Measurements from ENCODE around the gene TTLL13.
"Not testable (repeated sequence)": the region's sequence is repeated elsewhere in the genome, so short reads cannot be mapped to it uniquely, and the experiment has no call there.

TTLL13 gene

DNA sequence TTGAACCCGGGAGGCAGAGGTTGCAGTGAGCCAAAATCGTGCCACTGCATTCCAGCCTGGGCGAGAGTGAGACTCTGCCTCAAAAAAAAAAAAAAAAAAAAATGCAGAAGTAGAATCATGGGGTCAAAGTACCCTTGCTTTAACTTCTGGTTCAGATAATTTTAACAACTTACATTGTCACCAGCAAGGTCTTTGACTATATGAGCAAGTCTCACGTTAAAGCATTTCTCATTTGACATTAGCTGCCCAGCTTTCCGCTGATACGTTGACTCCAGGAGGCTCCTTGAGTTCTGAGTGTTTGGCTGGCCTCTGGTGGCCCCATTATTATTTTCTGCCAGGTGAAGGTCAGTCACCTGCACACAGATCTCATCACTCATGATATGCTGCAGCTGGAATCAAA, 32.3 kb downstream of the TTLL13 start:
- not testable (repeated sequence) for DNase-seq (ENCODE audit: low read depth)

DNA sequence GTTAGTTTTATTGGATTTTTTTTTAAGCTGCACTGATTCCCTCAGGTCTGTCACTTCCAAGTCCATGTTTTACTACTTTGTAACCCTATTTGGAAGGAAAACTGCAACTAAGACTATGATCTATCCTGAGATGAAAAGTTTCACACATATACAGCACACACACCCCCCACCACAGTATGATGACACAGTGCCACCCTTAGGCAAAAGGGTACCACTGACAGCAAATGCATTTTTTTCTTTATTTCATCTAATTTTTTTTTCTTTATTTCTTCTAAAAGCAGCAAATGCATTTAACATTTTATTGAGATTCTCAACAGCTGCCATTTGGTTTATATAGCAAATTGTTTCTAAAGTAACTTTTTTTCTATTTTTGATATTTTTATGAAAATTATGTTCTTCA, 37.3 kb downstream of the TTLL13 start:
- DNase-seq (ENCODE audit: low read depth) = no peak

DNA sequence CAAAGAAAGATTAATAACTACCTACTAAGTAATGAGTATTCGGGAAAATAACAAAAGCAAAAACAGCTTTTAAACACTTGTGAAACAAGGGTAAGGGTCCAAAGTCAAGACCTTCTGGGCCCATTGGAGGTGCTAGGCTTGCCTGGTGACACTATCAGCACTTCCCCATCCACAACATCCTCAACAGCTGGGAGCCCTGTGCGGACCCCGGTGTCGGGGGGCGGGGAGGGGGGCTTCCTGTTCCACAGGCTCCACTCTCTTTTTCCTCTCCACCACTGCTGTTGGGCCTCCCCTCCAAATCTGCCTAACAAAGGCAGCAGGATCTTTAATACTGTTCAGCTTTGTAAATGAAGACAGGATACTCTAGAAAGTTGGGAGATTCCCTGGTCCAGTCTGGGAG, 37.7 kb downstream of the TTLL13 start:
- DNase-seq (ENCODE audit: low read depth) = no peak

DNA sequence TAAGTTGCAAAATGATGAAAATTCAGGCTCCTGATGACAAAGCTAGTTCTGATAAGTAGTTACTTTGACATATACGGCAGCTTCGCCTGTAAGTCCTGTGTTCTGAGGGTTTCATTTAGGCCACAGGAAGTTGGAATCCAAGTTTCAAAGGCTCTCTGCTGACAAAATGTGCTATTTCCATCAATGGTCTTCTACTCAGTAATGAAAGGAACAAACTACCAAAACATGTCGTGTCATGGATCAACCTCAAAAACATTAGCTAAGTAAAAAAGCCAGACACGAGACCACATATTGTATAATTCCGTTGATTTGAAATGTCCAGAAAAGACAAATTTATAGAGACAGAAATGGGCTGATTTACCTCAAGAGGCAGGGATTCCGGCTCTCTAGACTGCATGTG, 38.6 kb downstream of the TTLL13 start:
- no peak for DNase-seq (ENCODE audit: low read depth)

DNA sequence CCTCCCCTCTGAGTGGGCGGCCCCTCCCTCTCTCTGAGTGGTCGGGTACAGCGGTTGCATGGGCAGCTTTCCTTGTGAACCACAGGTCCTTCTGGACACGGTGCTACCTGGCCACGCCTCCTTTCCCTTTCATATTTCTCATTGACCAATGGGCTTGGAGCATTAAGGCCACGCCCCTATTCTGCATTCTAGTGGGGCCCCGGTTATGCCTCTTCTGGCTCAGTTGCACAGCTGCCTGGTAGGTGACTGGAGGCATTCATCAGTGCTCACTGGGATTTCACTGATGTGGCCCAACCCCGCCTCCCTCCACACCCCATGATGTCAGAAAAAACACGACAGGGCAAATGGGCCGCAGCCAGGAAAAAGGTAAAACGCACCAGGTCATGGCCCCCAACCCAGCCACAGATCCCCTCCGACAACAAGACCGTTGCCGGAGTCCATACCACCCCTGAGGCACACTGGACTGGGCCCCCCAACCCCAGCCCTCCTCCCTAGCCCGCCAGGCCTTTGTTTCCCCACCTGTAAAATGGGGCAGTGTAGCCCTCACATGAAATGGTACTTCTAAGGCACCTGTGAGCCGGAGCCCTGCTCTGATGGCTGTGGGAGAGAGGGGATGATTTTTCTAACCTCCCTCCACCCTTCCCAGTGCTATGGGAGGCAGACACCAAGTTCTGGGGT, 42.5 kb downstream of the TTLL13 start:
- no peak for DNase-seq (ENCODE audit: low read depth)

DNA sequence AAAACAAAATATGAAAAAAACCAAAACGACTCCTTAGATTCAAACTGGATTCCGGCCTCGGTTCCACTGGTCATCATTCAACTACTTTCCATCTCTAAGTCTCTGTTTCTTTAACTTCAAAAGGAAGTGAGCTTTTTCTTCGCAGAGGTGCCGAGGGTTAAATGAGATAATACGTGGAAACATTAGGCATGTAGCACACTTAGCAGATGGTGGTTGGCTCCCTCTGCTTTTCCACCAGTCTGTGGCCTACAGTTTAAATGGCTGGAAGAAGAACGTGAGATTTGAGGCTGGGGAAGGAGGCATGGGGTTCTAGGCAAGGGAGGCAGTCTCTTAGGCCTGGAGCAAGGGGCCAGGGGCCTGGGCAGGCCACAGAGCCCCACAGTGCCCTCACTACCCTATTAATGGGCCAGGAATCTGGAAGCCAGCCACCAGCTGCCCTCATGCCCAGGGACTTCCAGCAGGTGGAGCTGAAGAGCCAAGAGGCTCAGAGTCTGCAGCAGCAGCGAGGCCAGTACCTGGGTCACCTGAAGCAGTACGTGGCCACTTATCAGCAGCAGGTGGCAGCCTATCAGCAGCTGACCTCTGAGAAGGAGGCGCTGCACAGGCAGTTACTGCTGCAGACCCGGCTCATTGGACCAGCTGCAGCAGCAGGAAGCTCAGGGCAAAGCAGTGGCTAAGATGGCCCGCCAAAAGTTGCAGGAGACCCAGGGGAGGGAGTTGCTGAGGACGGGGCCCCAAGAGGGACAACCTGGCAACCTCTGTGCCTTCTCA, 43.9 kb downstream of the TTLL13 start:
- not testable (repeated sequence) for DNase-seq (ENCODE audit: low read depth)

DNA sequence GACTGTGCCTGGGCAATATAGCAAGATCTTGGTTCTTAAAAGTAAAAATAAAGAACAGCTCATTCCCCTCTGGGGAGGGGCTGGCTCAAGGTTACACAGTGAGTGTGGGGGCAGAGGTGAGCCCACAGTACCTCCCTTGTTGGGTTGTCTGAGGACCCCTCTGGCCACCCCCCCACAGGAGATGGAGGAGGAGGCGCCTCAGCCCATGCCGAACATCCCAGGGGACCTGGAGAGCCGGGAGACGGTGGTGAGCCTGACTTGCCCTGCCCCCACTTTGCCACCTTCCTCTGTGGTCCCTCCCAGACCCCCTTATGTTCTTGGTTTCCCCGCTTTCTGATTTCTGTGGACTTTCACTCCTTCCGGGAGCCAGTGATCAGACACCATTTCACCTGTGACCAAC, 44.8 kb downstream of the TTLL13 start:
- no peak for DNase-seq (ENCODE audit: low read depth)

DNA sequence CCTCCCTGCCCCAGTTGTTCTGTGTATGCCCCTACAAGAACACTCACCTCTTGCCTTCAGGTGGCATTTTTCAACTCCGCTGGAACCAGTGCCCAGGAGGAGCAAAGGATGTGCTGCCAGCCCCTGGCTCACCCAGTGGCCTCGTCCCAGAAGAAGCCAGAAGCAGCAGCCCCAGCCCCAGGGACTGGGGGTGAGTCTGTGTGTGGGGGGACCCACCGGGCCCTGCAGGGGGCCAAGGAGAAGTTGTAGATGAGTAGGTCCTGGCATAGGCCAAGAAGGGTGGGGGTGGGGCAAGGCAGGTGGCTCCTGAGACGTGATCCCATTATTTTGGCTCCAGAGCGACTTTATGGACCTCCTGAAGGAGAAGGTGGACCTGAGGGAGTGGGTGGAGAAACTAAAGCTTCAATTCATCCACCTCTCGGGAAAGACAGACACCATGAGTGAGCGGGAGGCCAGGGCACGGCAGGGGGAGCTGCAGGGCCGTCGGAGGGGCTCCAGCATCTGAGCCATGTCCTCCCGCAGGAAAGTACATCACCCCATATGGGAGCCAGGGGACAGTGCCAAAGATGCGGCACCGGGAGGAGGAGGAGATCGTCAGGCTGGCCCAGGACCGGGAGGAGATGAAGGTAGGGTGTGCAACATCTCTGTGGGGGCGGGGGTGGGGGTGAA, 45.4 kb downstream of the TTLL13 start:
- DNase-seq (ENCODE audit: low read depth) = no peak

DNA sequence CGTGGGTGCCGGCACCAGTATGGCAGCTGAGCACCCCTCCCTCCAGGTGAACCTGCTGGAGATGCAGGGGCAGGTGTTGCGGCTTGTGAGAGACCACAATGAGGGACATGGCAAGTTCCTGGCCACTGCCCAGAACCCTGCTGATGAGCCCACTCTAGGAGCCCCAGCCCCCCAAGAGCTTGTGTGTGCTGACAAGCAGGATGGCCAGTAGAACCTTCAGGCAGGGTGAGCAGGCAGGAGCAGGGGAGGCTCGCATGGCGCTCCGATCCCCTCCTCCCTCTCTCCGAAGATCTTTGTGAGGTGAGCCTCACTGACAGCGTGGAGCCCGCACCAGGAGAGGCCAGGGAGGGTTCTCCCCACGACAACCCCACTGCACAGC, 45.9 kb downstream of the TTLL13 start:
- DNase-seq (ENCODE audit: low read depth) = no peak

DNA sequence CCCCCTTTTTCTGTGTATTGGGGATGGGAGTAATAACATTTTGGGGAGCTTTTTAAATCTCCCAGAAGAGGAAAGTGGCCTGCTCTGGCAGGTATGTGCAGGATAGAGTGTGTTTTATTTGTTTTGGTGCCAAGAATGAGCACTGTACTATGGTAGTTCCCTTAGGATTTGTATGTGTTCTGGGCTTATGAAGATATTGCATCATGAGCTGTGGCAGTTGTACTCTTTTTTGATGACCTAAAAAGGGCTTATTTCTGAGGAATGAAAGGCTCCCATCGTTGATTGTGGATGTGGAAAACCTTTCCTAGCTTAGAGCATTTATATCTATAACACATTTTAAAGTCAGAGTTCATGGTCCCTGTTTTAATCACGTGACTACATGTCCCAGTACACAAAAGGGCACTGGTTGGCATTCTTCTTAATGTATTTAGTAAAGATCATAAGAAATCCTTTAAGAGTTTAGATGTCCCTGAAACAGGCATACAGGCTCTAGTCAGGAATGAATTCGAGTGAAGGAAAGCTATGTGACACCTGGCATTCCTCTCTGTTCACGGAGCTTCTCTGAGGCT, 47.0 kb downstream of the TTLL13 start:
- not testable (repeated sequence) for DNase-seq (ENCODE audit: low read depth)

DNA sequence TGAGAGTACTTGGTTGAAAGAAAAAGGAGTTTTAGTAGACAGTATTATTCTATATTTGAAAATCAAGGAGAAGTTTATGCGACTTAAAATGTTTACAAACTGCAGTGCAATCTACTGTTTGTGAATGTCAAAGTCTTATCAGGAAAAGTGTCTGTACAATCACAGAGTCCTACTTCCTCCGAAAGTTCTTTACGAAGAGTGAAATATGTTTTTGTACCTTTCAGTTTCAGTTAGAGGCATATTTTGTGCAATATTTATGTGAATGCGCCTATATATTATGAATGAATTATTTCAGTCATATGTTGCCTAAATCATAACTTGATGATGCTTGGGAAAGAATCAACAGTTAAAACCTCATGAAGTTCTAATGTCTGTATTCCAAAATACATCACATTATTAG, 47.7 kb downstream of the TTLL13 start:
- no peak for DNase-seq (ENCODE audit: low read depth)

DNA sequence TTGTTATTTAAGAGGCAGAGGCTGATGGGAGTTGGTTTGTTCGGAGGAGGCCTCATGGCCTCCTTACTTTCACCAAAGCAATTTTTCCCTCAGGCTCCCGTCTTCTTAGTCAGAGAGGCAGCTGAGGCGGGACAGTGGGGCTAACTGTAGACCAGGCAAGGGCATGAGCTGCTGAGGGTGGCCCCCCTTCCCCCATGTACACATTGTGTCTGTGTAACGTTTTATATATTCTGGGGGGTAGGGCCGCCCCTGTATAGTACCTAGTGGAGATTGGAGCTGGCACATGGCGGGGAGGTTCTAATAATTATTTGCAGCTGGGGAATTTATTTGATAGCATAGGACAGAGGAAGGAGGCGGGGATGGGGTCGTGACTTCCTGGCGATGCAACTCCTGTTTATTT, 51.2 kb downstream of the TTLL13 start:
- DNase-seq (ENCODE audit: low read depth) = no peak

DNA sequence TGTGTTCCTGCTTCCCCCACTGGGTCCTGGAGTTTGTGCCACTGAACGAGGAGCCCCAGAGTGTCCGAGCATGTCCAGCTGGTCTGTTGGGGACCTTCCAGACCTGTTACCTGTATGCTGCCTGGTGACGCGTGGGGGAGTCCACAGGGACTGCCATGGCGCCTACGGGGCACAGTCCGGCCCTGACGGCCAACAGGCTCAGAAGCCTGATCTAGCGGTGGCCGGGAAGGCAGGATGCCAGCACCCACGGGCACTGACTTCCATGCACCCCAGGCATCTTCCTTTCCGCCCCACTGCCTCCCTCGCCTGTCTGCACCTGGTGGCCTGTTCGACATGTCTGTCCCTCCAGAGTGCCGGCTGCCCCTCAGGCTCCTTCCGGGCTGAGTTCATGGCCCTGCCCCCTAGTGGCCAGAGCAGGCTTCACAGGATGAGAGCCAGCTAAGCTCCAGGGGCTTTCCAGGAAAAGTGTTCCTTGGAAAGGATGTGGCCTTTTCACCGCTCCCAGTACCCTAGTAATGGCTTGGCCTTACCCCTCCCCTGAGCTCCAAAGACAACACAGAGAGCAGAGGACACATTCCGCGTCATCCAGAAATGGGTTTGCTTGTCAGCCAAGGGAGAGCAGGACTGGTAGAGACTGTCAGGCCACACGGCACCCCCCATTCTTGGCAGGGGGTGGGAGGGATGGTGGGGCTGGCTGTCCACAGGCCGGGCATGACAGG, 51.8 kb downstream of the TTLL13 start:
- no peak for DNase-seq (ENCODE audit: low read depth)

DNA sequence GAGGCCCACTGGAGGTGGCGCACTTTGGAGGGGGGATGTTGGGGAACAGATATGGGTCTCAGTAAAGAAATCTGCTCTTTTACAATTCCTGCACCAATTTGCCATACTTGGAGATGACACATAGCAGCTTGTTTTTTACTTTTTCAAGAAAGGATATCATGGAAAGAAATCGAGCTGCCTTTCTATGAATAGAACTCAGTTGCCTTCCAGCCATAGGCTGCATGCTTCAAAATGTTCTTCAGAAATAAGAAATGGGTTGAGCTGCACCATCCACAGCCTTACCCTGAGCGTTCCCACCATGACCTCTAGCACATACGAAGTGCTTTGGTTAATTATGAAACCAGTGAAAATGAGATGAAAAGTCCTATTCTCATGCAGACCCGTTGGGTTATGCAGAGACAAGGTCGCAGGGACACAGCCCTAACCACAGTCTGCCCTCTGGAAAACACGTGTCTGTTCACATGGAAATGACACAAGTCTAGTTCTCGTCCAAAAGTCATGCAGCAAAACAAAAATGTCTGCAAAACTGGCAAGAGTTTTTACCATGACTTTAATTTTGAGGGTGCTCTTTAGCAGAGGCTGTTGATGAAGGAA, 52.4 kb downstream of the TTLL13 start:
- DNase-seq (ENCODE audit: low read depth) = no peak

DNA sequence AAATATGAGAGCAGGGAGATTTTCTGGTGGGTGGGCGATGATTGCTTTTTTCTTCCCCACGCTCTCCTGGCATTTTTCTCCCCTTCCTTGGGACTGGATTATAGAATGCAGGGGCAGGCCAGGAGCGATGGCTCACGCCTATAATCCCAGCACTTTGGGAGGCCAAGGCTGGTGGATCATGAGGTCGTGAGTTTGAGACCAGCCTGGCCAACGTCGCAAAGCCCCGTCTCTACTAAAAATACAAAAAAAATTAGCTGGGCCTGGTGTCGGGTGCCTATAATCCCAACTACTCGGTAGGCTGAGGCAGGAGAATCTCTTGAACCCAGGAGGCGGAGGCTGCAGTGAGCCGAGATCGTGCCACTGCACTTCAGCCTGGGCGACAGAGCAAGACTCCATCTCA, 56.0 kb downstream of the TTLL13 start:
- not testable (repeated sequence) for DNase-seq (ENCODE audit: low read depth)

DNA sequence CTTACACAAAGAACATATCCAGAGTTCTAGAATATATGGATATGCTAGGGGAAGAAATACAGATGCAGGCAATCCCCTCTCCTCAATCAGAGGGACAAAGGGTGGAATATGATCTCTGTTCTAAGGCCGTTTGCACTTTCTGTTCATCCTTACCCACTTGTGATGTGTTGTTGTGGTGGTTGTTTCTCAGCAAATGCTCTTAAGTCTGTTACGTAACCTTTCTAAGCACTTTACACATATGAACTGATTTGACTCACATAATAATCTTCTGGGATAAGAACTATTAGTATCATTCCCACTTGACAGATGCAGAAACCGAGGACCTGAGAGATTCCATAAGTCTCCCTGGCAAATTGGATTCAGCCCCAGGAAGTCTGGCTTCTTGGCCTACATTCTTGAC, 56.6 kb downstream of the TTLL13 start:
- DNase-seq (ENCODE audit: low read depth) = no peak

DNA sequence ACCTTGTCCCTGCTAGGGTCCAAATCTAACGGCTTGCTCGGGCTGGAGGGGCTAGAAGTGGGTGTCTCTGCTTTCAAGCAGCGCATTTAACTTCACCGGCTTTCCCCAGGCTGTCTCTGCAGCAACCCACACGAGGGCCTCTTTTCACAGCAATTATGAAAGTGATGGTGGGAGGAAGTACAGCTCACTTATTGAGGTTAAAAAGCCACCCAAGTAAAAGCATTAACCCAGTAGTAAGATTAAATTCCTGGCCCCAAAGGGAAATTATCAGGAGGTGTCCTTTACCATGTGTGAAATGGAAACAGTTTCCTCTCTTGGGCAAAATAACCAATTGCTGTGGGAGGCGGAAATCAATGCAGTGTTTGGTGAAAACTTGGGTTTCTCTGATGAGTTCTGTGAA, 57.2 kb downstream of the TTLL13 start:
- DNase-seq (ENCODE audit: low read depth) = no peak

DNA sequence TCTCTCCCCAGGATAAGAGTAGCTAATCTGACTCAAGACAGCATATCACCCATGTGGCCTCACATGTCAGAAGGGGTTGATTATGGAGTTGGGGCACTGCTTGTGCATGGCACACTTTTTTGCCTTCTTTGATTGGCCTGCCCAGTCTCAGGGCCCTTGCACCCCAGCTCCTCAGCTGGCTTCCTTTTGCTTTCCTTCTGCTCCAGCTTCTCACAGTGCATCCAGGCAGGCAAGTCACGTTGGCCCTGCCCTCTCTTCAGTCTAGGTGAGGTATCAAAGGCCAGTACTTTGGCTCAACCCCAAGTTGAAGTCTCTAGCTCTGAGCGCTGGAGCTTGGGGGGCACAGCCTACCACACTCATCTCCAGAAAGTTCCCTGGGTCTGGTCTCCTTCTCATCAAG, 58.3 kb downstream of the TTLL13 start:
- DNase-seq (ENCODE audit: low read depth) = no peak

DNA sequence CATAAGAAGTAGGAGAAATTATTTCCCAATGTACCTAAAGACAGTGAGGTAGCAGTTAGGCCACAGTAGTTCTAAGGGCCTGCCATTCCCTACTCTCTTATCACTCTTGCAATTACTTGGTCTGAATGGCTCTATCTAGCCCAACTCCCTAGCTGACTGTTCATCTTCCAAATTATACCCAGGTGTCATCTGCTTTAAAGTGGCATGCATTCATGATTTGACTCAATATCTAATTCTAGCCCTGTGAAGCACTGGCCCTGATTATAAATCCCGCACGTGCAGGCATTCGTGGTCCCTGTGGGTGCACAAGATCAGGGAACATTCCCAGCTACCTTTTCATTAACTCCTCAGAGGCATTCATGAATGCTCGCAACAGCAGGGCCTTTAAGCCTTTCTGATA, 59.7 kb downstream of the TTLL13 start:
- no peak for DNase-seq (ENCODE audit: low read depth)
